ENCODE measurements around the gene LDHAL6B.
"Not testable (repeated sequence)": the region's sequence is repeated elsewhere in the genome, so short reads cannot be mapped to it uniquely, and the experiment has no call there.

Gene LDHAL6B

DNA sequence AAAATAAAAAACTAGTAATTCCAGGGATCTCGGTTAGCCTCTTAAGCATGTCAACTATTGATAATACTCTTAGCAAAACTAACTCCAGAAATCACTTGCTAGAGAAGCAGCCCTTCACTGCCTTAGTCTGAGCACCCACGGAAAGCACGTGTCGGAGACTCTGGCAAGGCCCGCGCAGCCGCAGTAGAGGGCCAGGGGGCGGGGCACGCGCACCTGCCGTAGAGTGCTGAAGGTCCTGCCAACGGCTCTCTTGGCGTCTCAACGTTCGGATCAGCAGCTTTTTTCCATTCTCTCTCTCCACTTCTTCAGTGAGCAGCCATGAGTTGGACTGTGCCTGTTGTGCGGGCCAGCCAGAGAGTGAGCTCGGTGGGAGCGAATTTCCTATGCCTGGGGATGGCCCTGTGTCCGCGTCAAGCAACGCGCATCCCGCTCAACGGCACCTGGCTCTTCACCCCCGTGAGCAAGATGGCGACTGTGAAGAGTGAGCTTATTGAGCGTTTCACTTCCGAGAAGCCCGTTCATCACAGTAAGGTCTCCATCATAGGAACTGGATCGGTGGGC, at the start of gene LDHAL6B:
Gene LDHAL6B, plus strand, starts transcription at position 221 of the 561 bp plus-strand sequence. Its CDS starts 98 bp downstream, at position 319.
- no peak for DNase-seq

DNA sequence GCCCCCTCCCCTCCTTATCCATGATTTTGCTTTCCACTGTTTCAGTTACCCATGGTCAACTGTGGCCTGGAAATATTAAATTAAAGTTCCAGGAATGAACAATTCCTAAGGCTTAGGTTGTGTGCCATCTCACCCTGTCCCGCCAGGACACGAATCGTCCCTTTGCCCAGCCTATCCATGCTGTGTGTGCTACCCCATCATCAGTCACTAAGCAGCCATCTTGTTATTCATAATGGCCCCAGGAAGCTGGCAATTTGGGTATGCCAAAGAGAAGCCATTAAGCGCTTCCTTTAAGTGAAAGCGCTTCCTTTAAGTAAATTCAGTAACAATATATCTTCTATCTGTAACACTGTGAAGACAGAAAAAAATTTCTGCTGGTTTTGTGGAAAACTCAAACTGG, 49.2 kb upstream of the LDHAL6B start:
- DNase-seq: no peak

DNA sequence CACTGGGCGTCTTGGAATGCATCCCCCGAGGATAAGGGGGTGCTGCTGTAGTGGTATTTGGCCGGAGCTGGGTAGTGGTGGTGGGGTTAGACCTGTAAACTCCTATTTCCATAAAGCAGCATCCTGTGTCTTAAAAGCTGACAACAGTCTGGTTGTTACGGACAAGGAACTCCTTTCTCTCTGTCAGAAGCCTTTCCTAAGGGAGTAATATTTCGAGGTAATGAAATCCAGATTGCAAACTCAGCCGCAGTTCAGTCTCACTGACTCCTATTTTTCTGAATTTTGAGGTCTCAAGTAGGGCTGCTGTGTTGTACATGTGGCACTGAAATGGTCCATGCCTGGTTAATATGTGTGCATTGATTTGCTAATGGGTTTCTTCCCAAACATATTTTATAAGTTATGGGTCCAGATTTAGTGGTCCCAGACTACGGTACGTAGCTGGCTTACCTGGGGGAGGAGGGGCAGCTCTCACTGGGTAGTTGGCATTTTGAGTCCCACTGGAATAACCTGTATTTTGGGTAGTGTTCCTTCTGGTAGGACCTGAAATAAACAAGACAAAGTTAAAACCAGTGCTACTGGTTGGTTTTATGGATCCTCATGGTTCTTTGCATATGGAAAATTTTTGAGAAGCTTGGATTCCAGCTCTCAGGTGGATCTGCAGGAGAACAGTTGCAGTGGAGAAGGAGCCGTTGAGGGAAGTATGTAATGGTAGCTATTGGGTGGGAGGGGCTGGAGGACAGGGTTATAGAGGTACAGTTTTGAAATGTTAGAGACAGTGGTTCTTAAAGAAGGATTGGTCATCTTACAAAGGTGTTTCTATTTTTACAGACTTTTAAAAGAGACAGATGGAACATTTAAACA, 48.6 kb upstream of the LDHAL6B start:
- DNase-seq: no peak

DNA sequence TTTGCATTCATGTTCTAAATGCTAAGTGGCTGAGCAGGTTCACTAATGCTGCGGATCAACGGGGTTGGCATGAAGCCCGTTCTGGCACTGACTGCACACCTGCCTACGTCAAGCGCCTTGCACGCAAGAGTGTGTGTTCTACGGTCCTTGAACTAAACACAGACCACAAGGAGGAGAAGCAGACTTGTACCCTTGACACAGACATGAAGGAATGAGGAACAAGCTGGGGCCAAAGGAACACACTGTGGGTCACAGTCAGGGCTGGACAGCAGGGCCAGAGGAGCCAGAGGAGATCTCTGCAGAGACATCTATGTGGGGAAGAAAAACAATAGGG, 48.0 kb upstream of the LDHAL6B start:
- no peak for DNase-seq

DNA sequence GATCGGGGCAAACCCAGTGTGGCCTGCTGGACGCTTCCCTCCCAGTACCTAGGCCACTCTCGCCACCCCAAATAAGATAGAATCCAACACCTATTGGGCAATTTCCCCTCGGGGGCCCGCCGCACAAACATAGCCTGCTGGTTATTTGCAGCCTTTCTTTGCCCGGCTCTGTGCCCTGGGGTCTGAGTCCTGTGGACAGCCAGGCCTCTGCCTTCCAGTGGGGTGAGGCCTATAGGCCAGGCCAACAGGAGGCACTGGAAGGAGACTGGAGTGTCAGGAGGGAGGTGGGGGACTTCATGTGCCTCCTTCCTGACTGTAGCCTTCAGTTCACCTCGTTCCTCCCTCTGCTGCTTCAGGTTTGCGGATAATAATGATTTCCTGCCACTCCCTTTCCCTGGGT, 47.4 kb upstream of the LDHAL6B start:
- no peak for DNase-seq

DNA sequence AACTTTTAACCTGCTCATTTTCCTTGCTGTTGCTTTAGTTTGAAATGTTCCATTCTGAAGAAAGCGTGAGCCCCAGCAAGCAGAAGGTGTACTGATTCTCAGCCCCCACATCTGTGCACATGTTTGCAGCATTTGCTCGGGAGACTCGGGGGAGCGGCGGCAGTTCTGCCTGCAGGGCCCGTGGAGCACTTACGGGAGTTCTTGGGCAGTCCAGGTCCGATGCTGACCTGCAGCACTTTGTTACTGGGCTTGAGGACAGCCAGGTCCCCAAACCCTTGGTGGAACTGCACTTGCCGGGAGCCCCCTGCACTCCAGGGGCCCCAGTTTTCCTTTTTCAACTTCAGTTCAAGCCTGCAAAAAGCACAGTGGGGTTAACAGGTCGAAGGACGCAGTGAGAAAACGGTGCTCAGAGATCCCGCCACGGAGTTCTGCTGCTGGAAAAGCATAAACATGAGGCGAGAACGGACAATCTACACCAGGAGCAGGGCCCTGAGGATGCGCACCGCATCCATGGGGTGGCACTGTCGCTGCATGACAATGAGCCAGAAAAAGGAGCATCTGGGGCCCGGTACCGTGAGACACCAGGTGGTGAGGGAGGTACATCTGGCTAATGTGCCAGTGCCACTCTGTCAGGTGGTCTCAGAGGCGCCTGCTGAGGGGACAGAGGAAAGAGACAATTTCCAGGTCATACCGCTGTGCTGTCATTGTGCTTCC, 45.6 kb upstream of the LDHAL6B start:
- DNase-seq: no peak

DNA sequence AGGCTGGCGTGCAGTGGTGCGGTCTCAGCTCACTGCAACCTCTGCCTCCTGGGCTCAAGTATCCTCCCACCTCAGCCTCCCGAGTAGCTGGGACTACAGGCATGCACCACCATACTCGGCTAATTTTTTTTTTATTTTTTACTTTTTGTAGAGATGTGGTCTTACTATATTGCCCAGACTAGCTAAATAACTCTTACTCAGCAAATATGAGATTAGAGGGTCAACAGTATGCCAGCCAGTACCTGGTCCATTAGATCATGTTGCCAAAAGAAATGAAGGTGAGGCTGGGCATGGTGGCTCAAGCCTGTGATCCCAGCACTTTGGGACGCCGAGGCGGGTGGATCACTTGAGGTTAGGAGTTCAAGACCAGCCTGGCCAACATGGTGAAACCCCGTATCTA, 44.6 kb upstream of the LDHAL6B start:
- not testable (repeated sequence) for DNase-seq

DNA sequence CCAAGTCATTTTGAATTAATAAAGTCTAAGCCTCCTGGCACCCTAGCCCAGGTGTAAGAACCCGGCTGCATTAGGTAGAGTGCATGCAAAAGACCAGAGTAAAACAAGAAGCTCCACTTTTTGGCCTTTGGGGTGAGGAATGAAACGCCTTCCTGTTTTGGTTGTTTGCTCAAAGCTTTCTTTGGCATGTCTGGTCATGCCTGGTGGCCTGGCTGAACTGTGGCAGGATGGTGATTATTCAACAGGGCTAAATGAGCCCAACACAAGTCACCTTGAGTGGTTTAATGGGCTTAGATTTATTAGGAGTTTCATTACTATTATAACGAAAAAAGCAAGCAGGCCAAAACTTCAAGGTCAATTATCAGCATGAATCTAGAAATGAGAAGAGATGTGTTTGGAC, 40.9 kb upstream of the LDHAL6B start:
- DNase-seq: no peak

DNA sequence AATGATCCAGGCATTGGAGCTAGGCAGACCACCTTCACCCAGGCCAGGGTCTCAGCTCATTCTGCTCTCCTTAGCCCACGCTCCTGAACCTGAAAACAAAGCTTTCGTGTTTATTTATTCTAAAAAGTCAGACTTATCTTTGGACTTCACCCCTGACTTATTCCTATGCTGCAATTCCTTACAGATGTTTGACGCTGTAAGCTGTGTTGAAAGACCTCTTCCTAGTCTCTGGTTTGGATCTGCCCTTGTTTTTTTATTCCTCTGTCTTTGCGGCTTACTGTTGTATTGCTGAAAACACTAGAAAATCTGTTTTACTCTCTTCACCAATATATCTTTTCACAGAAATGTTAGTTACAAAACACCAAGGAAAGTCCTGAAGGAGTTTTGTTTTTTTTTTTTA, 40.5 kb upstream of the LDHAL6B start:
- no peak for DNase-seq

DNA sequence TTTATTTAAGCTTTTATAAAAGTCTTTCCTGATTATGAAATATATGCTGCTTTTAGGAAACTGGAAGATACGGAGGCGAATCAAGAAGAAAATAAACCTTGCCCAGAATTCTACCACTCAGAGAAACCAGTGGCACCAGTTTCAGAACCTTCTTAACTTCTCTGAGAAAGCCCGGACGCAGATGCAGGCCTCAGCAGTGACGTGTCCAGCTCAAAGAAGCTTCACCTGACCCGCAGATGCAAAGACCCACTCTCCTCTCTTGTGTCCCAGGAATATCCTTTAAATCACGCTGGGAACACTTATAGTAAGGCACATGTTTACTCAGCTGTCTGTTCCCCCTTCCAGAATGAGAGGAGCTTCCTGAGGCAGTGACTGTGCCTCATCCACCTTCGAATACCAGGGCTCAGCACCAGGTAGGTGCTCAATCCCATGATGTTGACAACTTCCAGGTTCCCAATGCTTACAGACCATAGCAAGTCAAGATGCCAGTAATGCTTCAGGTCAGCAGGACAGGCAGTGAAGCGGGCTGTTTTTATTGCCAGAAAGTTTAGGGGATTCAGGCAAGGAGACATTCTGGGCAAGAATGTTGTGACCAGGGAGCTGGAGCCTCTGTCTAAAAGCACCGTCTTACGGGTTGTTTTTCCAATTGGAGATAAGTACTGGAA, 39.9 kb upstream of the LDHAL6B start:
- DNase-seq: no peak

DNA sequence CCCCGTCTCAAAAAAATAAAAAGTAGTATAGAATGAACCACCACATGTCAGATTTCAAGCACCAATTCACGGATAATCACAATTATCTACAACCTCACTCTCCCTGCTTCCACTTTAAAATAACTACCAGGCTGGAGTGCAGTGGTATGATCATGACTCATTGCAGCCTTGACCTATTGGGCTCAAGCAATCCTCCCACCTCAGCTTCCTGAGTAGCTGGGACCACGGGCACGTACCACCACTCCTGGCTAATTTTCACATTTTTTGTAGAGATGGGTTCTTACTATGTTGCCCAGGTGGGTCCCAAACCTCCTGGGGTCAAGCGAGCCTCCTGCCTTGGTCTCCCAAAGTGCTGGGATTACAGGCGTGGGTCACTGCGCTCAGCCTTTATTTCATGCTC, 38.1 kb upstream of the LDHAL6B start:
- DNase-seq: no peak

DNA sequence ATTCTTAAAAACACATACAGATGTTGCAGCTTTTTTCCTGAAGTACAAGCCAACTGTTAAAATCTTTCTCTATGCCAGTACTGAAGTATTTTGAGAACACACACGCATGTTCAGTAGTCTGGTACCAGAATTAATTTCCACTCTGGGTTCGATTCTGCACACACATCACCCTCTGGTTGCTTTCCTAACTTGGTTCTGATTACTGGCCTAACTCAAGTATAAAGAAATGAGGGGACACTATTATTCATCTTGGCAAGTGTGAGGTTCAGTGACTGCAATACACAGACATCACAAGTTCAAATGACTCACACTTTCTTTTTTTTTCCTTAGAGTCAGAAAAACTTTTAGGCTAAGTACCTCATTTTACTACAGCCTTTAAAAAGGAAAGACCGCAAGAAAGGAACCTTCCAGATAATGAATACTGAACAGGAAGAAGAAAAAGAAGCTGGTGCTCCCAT, 37.4 kb upstream of the LDHAL6B start:
- DNase-seq: no peak

DNA sequence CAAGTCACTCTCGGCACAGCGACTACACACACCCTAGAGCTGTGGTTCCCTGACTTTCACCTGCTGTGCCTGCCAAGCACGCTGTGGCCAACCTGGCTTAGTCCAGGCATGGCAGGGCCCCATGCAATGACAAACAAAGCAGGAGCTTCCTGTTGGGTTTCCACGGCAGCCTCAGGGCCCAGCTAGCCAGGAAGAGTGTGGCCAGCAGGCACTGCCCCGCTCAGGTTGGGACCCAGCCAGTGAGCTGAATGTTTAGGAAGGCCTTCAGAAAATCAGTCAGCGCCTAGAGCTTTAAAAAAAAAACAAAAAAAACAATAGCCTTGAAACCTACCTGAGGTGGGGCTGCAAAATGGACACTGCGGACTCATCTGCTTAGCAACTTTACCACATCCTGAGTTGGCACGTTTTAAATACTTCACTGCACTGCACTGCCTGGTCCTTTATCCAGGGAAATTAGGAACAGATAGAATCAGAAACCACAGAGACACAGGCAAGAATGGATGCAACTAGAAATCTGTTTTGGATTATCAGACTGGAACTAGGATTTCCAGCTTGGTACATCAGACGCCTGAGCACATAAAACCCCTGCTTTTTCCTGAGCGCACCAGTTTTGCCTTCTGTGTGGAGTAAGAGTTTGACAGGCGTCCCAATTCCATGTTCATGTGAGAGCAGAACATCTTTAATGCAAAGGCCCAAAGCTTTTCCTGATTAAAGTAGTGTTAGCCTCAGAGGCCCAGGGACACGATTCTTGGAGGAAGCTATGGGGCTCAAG, 36.2 kb upstream of the LDHAL6B start:
- no peak for DNase-seq

DNA sequence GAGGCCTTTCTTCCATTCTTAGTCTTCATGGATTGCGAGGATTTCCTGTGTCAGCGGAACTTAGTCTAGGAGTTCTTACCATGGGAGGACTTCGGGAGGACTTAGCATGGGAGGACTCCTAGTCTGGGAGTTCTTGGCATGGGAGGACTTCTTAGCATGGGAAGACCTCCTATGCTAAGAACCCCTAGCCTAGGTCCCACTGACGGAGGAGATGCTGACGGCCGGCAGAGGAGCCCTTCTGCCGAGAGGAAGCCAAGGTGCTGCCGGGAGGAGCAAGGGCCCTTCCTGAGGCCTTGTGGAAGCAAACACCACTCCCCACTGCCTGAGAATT, 35.6 kb upstream of the LDHAL6B start:
- DNase-seq: no peak

DNA sequence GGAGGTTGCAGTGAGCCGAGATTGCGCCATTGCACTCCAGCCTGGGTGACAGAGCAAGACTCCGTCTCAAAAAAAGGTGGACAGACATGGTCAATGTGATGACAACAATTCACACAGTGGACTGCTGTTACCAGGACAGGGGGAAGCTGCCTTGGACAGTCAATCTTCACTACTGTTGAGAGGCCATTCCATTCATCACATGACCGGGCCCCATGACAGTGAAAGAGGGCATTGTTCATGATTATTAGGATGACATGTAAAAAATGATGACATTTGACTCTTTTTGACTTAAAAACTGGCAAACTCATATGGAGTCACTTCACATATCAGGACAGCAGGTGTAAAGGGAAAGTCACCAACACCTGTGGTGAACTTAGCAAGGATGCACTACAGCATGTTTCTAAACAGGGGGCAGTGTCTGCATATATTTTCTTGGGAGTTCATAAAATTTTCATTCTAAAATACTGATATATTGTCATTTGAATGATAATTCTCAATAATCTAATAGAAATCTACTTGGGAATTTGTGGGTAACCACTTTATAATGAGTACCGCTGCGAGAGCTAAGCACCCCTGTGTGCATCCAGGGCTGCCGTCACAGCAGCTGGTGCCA, 34.2 kb upstream of the LDHAL6B start:
- no peak for DNase-seq

DNA sequence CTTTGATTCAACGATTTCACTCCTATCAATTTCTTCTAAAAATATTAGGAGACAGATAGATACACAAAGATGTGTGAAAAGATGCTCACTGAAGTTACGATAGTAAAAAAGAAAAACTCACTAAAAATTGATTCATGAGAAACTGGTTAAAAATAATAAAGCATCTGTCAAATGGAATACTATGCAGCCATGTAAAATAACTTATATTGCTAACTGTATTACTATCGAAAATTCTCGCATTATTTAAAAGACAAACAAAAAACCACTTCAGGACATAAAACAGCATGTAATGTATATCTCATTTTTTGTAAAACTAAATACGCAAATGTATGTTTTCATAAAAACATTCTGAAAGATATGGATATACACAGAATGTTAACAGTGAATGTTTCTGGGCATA, 33.4 kb upstream of the LDHAL6B start:
- DNase-seq: no peak

DNA sequence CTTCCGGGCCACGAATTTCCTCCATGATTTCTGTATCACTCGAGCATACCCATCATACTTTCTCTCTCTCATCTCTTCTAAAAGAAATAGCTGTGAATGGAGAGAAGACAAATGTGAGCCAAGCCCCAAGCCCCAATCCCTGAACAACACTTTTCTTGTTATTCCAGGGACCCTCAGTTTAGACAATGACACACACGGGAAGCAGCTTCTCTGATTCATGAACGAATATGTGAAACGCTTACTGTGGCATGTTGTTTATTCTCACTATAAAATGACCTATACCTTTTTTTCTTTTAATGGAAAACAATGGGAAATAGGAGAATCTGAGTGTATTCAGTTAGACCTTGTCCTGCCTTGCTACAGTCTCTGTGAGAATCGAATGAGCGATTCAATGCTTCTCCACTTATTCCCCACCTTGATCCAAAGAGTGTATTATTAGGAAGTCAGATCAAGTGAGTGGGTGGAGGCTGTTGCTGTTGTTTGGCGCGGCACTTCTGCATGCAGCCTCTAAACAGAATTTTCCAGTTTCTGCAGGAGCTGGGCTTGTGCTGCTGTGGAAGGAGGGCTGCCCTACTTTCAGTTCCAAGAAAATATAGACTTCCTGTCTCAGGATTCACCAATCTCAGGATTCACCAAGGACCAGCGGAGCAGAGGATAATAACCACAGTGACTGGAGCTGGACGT, 32.4 kb upstream of the LDHAL6B start:
- DNase-seq: no peak

DNA sequence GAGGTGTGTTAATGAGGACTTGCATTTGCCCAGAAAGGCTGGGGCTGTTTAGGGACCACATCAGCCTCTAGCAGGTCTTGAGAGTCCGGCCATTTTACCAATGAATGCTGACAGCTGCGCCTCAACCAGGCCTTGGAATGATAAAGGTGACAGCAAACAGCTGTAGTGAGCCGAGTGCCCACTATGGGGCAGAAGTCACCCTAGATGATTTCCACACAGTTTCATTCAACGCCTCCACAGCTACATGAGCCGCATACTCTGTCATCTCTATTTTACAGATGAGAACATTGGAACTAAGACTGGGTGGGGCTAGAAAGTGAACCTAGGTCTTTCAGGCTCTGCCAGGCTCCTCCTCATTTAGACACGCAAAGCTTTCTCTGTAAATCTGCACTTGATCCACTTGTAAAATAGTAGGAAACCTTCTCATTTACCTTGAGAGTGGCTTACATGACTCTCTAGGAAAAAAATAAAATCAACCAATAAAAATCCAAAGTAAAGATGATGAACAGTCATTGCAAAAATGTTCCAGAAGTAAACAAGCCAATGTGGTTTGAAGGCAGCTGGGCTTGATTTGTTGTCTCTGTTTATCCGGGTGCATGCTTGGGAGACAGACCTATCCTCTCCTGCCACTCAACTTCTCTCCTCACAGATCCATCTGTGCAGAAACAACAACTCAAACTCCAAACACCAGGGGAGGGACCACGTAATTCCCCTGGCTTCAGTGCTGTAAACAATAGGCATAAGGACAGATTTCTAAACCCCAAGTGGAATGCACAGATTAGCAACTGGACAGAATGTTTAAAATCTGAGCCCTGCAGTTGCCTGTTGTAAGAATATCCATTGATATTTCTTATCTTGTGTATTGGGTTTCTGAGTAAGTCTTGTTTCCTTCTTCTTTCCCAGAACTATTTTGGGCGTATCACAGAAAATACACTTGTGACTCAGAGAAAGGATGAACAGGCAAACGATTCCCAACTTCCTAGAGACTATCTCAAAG, 31.5 kb upstream of the LDHAL6B start:
- peak; percentile 39 for DNase-seq

DNA sequence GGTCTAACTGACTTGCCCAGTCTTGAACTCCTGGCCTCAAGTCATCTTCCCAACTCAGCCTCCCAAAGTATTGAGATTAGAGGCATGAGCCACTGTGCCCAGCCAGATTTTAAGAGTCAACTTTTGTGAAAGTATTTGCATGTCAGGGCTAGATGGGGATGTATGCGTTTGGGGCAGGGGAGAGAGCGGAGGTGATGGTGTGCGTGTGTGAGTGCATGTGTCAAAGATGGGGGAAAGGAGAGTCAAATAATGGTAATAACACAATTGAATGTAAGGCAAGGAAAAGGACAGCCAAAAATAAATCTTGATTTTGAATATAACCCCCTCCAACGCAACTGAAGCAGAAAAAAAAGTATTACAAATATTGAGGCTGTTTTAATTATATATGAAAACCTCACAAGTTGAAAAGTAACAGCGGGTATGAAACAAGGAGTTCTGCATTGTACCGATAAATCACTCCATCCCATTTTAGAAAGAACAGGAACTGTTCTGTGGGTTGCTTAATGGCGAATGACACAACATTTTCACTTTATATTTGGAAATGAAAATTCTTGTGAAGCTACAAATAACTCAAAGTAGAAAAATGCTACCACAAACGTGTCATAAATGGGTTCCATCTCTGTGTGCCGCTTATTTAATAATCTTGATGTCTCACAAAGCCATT, 29.9 kb upstream of the LDHAL6B start:
- no peak for DNase-seq

DNA sequence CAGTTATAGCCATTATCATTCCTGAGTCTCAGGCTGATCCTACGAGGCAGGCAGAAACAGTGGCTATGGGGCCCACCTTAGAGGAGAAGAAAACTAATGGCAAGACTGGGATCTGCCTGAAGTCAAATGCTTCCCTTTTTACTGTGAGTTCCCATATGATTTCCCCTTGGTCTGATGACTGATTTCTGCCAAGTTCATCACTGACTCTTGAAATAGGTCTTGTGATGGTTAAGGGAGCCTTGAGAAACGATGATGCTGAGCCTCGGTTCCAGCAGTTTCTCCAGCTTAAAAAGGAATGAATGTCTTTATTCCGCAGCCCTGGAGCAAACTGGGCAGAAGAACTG, 29.4 kb upstream of the LDHAL6B start:
- DNase-seq: peak; percentile 3

Data from CD4-positive, alpha-beta T cell treated with Interferon gamma for 1 hour (primary cell).